HG03103 (cell line): ENCODE results near the gene ENKD1.
A peak's percentile ranks its signal among the peaks of the same experiment; 100 is the strongest.

Experiments used
- ATAC-seq: cut with Tn5 transposase; IDR thresholded peaks from one replicate; pipeline ENCODE4 v1.9.1; 2021; ENCODE audit warnings: low read depth; ENCODE audit not compliant: unreplicated experiment

Gene ENKD1

GRCh38 chr16:67652578-67653127 lies 13.9 kb downstream of the ENKD1 start:
- ATAC-seq = no peak

- ATAC-seq = no peak
These were observed 14.7 kb downstream of the ENKD1 start for GRCh38 chr16:67651847-67652246.

GRCh38 chr16:67651039-67651438 lies 15.5 kb downstream of the ENKD1 start:
- ATAC-seq = no peak

GRCh38 chr16:67650023-67650422 lies 16.5 kb downstream of the ENKD1 start:
- no peak for ATAC-seq

GRCh38 chr16:67649494-67649931 lies 17.0 kb downstream of the ENKD1 start:
- no peak for ATAC-seq

GRCh38 chr16:67648764-67649407 lies 17.7 kb downstream of the ENKD1 start:
- no peak for ATAC-seq

- no peak for ATAC-seq
These were observed 18.3 kb downstream of the ENKD1 start for GRCh38 chr16:67648088-67648763.

- ATAC-seq = no peak
These were observed 18.9 kb downstream of the ENKD1 start for GRCh38 chr16:67647681-67648080.

- ATAC-seq = no peak
These were observed 19.4 kb downstream of the ENKD1 start for GRCh38 chr16:67647111-67647651.

GRCh38 chr16:67645397-67646121 lies 21.0 kb downstream of the ENKD1 start:
- peak; percentile 9 for ATAC-seq

- ATAC-seq = no peak
These were observed 22.5 kb downstream of the ENKD1 start for GRCh38 chr16:67644038-67644437.

- ATAC-seq = no peak
These were observed 24.5 kb downstream of the ENKD1 start for GRCh38 chr16:67641779-67642708.

GRCh38 chr16:67637625-67638024 lies 28.9 kb downstream of the ENKD1 start:
- ATAC-seq = no peak

- no peak for ATAC-seq
These were observed 29.8 kb downstream of the ENKD1 start for GRCh38 chr16:67636713-67637112.

GRCh38 chr16:67632415-67633172 lies 34.0 kb downstream of the ENKD1 start:
- no peak for ATAC-seq

- no peak for ATAC-seq
These were observed 38.3 kb downstream of the ENKD1 start for GRCh38 chr16:67628216-67628615.

GRCh38 chr16:67613808-67614207 lies 52.7 kb downstream of the ENKD1 start:
- ATAC-seq = no peak
